Naive thymus-derived CD4-positive, alpha-beta T cell (primary cell): ENCODE measurements around the gene CASD1. TPM values are rescaled to one million over a fixed set of nuclear protein-coding genes. Genes with fewer than 3 reads are reported as not detected.
A peak's percentile ranks its signal among the peaks of the same experiment; 100 is the strongest.

Experiments
- ATAC-seq: fragments of 150-1000 bp; cut with Tn5 transposase; 2 replicates; pipeline ENCODE4 v1.10.0; 2021; ENCODE audit warnings: mild to moderate bottlenecking, moderate library complexity
- CTCF ChIA-PET: fragments of 350-600 bp; sonication (Branson Sonifier 250); formaldehyde crosslinking; loops from one replicate; lab custom pipeline; 2021; ENCODE audit warnings: antibody characterized with exemption; lab: Charles Lee
- POLR2A ChIA-PET: fragments of 350-600 bp; sonication (Branson Sonifier 250); formaldehyde crosslinking; loops from one replicate; lab custom pipeline; 2021; ENCODE audit warnings: antibody characterized with exemption, inconsistent platforms; lab: Charles Lee
- DNase-seq, 9 donors: peaks; one replicate each; pipeline versions ENCODE4 v3.0.0 to v3.0.0-alpha.2; 2020 to 2022; ENCODE audit warnings: mixed read lengths in 1 of 9
- H3K27ac ChIP-seq: one replicate; pipeline ENCODE4 v1.7.0; 2013; ENCODE audit warnings: mild to moderate bottlenecking, low read depth, low read length, moderate library complexity
- H3K27me3 ChIP-seq, 2 donors: one replicate each; pipeline ENCODE4 v1.7.0; 2013; ENCODE audit warnings: low read length in 2 of 2, mild to moderate bottlenecking in 2 of 2, moderate library complexity in 2 of 2; ENCODE audit not compliant: control insufficient read depth in 2 of 2, insufficient read depth in 2 of 2
- H3K36me3 ChIP-seq, 3 experiments: 1 replicate in 2 of 3; 2 replicates in 1 of 3; pipeline ENCODE4 v1.7.0; 2013; ENCODE audit warnings: low read length in 3 of 3, mild to moderate bottlenecking in 3 of 3, moderate library complexity in 1 of 3; ENCODE audit not compliant: insufficient read depth in 3 of 3, control insufficient read depth in 2 of 3
- H3K4me1 ChIP-seq, 2 donors: one replicate each; pipeline ENCODE4 v1.7.0; 2013; ENCODE audit warnings: low read length in 2 of 2, mild to moderate bottlenecking in 2 of 2, moderate library complexity in 1 of 2; ENCODE audit not compliant: control insufficient read depth in 2 of 2, insufficient read depth in 2 of 2
- H3K4me3 ChIP-seq: 2 replicates; pipeline ENCODE4 v1.7.0; 2013; ENCODE audit warnings: mild to moderate bottlenecking, low read length
- H3K9me3 ChIP-seq, 3 experiments: 1 replicate in 2 of 3; 2 replicates in 1 of 3; pipeline ENCODE4 v1.7.0; 2013; ENCODE audit warnings: low read length in 3 of 3; ENCODE audit not compliant: control insufficient read depth in 2 of 3
- H3K27ac Mint-ChIP-seq, 9 donors: one replicate each; pipeline ENCODE4 v1.8.0; 2020 to 2022; ENCODE audit warnings: mixed read lengths in 9 of 9, mild to moderate bottlenecking in 8 of 9, moderate library complexity in 5 of 9, inconsistent platforms in 2 of 9
- H3K27me3 Mint-ChIP-seq, 5 donors: one replicate each; pipeline ENCODE4 v1.8.0; 2021 to 2022; ENCODE audit warnings: mixed read lengths in 5 of 5, mild to moderate bottlenecking in 1 of 5
- H3K36me3 Mint-ChIP-seq, 5 donors: one replicate each; pipeline ENCODE4 v1.8.0; 2020 to 2022; ENCODE audit warnings: mixed read lengths in 5 of 5, mild to moderate bottlenecking in 3 of 5, inconsistent platforms in 1 of 5
- H3K4me1 Mint-ChIP-seq, 7 donors: one replicate each; pipeline ENCODE4 v1.8.0; 2020 to 2022; ENCODE audit warnings: mixed read lengths in 7 of 7, mild to moderate bottlenecking in 3 of 7, inconsistent platforms in 1 of 7
- H3K4me3 Mint-ChIP-seq, 10 donors: one replicate each; pipeline ENCODE4 v1.8.0; 2020 to 2022; ENCODE audit warnings: mild to moderate bottlenecking in 10 of 10, mixed read lengths in 10 of 10, moderate library complexity in 6 of 10, inconsistent platforms in 2 of 10
- H3K9me3 Mint-ChIP-seq, 11 donors: one replicate each; pipeline ENCODE4 v1.8.0; 2020 to 2022; ENCODE audit warnings: mixed read lengths in 11 of 11, mild to moderate bottlenecking in 4 of 11, inconsistent platforms in 1 of 11, moderate library complexity in 1 of 11
- intact Hi-C, 2 donors: fragments of 100-400 bp; cut with micrococcal nuclease; formaldehyde crosslinking; loops; one replicate each; pipeline ENCODE4 v1.15.1; 2023
- polyA plus RNA-seq, 2 donors: library from polyadenylated mRNA; unstranded; fragments of 300-500 nt; fragmentation: Illumina TruSeq; gene quantifications; one replicate each; pipeline ENCODE4 v1.2.3, GENCODE V29; 2021
- total RNA-seq, 6 experiments: library from RNA in 5 of 6; stranded (reverse) in 5 of 6; gene quantifications; 1 replicate in 5 of 6; 2 replicates in 1 of 6; pipeline ENCODE4 v1.2.3 and lab custom pipeline; 2021 to 2026

The CASD1 gene
- total and polyA plus RNA-seq, 7 experiments from 2014 or later: 8.6 to 31.7 (median 19.1) TPM

DNA sequence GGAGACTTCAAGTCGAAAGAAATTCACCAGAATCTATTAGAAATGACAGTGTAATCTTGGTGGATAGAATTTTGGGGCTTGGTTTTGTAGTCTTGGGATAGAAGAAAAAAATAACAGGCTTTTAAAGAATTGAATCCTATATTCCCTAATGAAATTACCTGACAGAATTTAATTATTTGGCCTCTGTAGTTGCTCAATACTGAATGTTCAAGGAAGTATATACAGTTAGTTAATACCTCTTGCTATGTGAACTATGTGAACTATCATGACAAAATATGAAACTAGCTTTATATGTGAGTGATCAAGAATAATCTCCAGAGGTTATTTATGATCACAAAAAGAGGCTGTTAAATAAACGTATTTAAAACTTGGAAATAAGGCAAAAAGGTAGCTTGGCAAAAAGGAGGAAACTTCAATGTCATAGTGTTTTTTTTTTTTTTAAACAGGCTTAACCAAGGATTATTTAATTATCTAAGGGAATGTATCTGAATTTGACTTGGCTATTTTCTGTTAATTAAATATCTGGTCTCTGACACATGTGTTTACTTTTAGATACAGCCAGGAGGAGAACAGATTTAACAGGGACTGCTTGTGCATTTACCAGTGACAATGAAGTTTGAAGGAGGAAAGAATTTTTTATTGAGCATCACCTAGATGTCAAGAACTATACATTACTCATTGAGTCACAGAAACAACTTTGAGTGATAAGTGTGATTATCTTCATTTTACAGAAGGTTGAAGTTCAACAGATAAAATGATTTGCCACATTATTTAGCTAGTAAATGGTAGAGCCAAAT, 11.5 kb upstream of the CASD1 start:
- Histone ChIP-seq H3K4me3 (no peak overlapping the region), H3K9me3 (no peaks in the 10 kb centered on the region), H3K36me3 (no peaks in the 10 kb centered on the region), H3K27me3 (no peaks in the 10 kb centered on the region), H3K27ac (no peak overlapping the region), H3K4me1 (no peaks in the 10 kb centered on the region)
- Mint-ChIP-seq H3K4me3 (no peak overlapping the region), H3K27ac (no peak overlapping the region), H3K9me3 (peaks cover 0 to 4% (median 0%) of the 10 kb centered on the region in 11 donors), H3K36me3 (peaks cover 0 to 9% (median 0%) of the 10 kb centered on the region in 5 donors), H3K27me3 (peaks cover 8 to 27% (median 22%) of the 10 kb centered on the region in 5 donors), H3K4me1 (no peaks in the 10 kb centered on the region)
- DNase-seq (no peak), ATAC-seq (no peak)
- intact Hi-C loops: no loop called here
- CTCF ChIA-PET: interaction anchor here (0.6 kb wide), 1 partner anchor 996 kb away, joined by 3 read pairs; no protein-coding TSS in a partner anchor
- POLR2A ChIA-PET: no interaction called here

GRCh38 chr7:94498918-94499317, 10.7 kb upstream of the CASD1 start:
- ChIA-PET CTCF (interaction anchor here (0.6 kb wide), 2 partner anchors 158 to 996 kb away, joined by 3 read pairs; no protein-coding TSS in a partner anchor), POLR2A (no interaction called here)
- no peak for DNase-seq
- Mint-ChIP-seq H3K27me3 (peaks cover 8 to 27% (median 21%) of the 10 kb centered on the region in 5 donors), H3K4me3 (no peak overlapping the region), H3K9me3 (peaks cover 0 to 4% (median 0%) of the 10 kb centered on the region in 11 donors), H3K27ac (no peak overlapping the region), H3K36me3 (peaks cover 0 to 9% (median 0%) of the 10 kb centered on the region in 5 donors), H3K4me1 (no peaks in the 10 kb centered on the region)
- intact Hi-C loops: no loop called here
- no peak for ATAC-seq
- H3K4me3 ChIP-seq: no peak overlapping the region
- H3K36me3 ChIP-seq: no peaks in the 10 kb centered on the region
- no peaks in the 10 kb centered on the region for H3K9me3 ChIP-seq
- H3K4me1 ChIP-seq: no peaks in the 10 kb centered on the region
- no peaks in the 10 kb centered on the region for H3K27me3 ChIP-seq
- H3K27ac ChIP-seq: no peak overlapping the region

- ChIA-PET CTCF (no interaction called here), POLR2A (interaction anchor here (0.8 kb wide), 1 partner anchor 176 kb away, joined by 3 read pairs; no protein-coding TSS in a partner anchor)
- intact Hi-C loops: loop anchor here (5.0 kb wide), 1 partner anchor 1275 kb away; the partner anchor contains the start of gene VPS50 (in 2 of the 2)
- H3K4me1 Mint-ChIP-seq: peaks cover 17 to 32% (median 22%) of the 10 kb centered on the region in 7 donors
- H3K4me3 Mint-ChIP-seq: no peak overlapping the region
- Histone ChIP-seq H3K27ac (no peak overlapping the region), H3K4me3 (no peak overlapping the region), H3K27me3 (no peaks in the 10 kb centered on the region), H3K4me1 (peaks cover 16 to 22% of the 10 kb centered on the region in 2 donors), H3K36me3 (peaks cover 0 to 3% (median 0%) of the 10 kb centered on the region in 3 experiments), H3K9me3 (no peaks in the 10 kb centered on the region)
- peaks cover 0 to 3% (median 0%) of the 10 kb centered on the region in 5 donors for H3K36me3 Mint-ChIP-seq
- ATAC-seq (no peak), DNase-seq (no peak)
- no peak overlapping the region for H3K27ac Mint-ChIP-seq
- H3K27me3 Mint-ChIP-seq: no peaks in the 10 kb centered on the region
- H3K9me3 Mint-ChIP-seq: no peaks in the 10 kb centered on the region
Measured at GRCh38 chr7:94507462-94507861, 2.1 kb upstream of the CASD1 start.

DNA sequence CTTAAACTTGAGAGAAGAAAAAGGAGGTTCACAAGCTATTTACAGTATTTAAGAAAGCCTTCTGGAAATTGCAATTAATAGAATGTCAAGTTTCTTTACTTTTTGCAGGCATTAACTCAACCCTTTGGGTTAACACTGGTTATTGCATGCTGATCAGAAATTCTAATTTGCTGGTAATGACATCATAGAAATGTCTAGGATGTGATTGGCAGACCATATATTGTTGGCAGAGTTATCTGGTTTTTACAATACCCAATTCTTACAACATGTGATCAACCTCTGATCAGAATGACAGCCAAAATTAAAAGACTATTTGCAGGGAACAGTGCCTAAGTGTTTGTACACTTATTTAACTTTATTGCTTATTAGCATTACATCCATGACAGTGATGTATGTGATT, 1.6 kb upstream of the CASD1 start:
- H3K27ac Mint-ChIP-seq: peak overlapping the region in 2 of 9 donors; percentile 86 to 92
- H3K4me3 Mint-ChIP-seq: peak overlapping the region in 2 of 10 donors; percentile 75 to 86
- H3K4me3 ChIP-seq: no peak overlapping the region
- H3K4me1 ChIP-seq: peaks cover 17 to 22% of the 10 kb centered on the region in 2 donors
- no peaks in the 10 kb centered on the region for H3K27me3 ChIP-seq
- no peak overlapping the region for H3K27ac ChIP-seq
- ChIA-PET POLR2A (interaction anchor here (0.8 kb wide), 1 partner anchor 176 kb away, joined by 3 read pairs; no protein-coding TSS in a partner anchor), CTCF (no interaction called here)
- no peak for ATAC-seq
- intact Hi-C loops: loop anchor here (5.0 kb wide), 1 partner anchor 1276 kb away; the partner anchor contains the start of gene VPS50 (in 2 of the 2)
- H3K36me3 Mint-ChIP-seq: peaks cover 0 to 3% (median 0%) of the 10 kb centered on the region in 5 donors
- no peaks in the 10 kb centered on the region for H3K9me3 ChIP-seq
- H3K9me3 Mint-ChIP-seq: no peaks in the 10 kb centered on the region
- peaks cover 21 to 37% (median 27%) of the 10 kb centered on the region in 7 donors for H3K4me1 Mint-ChIP-seq
- peaks cover 0 to 3% (median 0%) of the 10 kb centered on the region in 3 experiments for H3K36me3 ChIP-seq
- no peak for DNase-seq
- H3K27me3 Mint-ChIP-seq: no peaks in the 10 kb centered on the region

DNA sequence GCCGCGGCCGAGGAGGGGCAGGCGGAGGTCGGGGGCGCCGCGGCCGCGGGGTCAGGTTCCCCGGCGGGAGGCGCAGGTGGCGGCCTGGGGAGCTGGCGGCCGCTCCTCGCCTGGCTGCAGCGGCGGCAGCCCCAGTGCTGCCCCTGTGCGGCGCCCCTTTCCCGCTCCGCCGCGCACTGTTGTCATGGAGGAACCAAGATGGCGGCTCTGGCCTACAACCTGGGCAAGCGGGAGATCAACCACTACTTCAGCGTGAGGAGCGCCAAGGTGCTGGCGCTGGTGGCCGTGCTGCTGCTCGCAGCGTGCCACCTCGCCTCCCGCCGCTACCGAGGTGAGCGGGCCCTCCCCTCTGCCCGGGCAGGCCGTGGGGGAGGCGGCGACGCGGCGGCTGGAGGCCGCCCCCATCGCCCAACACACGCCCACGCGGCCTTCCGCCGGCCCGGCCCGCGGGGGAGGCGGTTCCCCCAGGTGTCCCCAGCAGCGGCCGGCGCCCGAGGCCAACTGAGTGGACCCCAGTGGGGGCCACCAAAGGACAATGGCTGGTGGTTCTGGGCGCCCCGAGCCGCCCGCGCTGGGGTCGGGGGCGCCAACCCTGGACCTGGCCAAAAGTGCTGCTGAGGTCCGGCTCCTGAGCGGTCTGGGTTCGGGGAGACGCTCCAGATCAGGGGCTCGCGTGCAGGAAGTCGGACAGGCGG, 425 bp downstream of the CASD1 start:
- peak overlapping the region; percentile 74 for H3K4me3 ChIP-seq
- H3K9me3 ChIP-seq: no peaks in the 10 kb centered on the region
- H3K36me3 ChIP-seq: peaks cover 0 to 3% (median 0%) of the 10 kb centered on the region in 3 experiments
- Mint-ChIP-seq H3K27me3 (no peaks in the 10 kb centered on the region), H3K4me3 (peak overlapping the region in 7 of 10 donors; percentile 75 to 93 (median 88)), H3K36me3 (peaks cover 0 to 7% (median 3%) of the 10 kb centered on the region in 5 donors), H3K9me3 (no peaks in the 10 kb centered on the region), H3K27ac (peak overlapping the region in 7 of 9 donors; percentile 70 to 94 (median 92)), H3K4me1 (peaks cover 27 to 52% (median 42%) of the 10 kb centered on the region in 7 donors)
- intact Hi-C loops: loop anchor here (1.0 to 10.0 kb wide), 9 partner anchors 61 to 1675 kb away; partner anchors contain the start of genes BET1 (in 2 of the 2), VPS50 (in 2 of the 2), CDK6 (in 1 of the 2) and COL1A2 (in 1 of the 2)
- ATAC-seq: peak; percentile 90
- CTCF ChIA-PET: interaction anchor here (1.0 kb wide), 1 partner anchor 8 kb away, joined by 3 read pairs; no protein-coding TSS in a partner anchor
- no peaks in the 10 kb centered on the region for H3K27me3 ChIP-seq
- peak overlapping the region; percentile 90 for H3K27ac ChIP-seq
- H3K4me1 ChIP-seq: peaks cover 17 to 22% of the 10 kb centered on the region in 2 donors
- DNase-seq: peak; percentile 51 to 75 (median 69)
- POLR2A ChIA-PET: interaction anchor here (0.9 kb wide), 1 partner anchor 150 kb away, joined by 3 read pairs; no protein-coding TSS in a partner anchor
